GM23338 (cell line): ENCODE results near the gene SYCN.

Source experiments
- CREB1 ChIP-seq: fragments of 250-450 bp; sonication (Bioruptor Pico); IDR thresholded peaks from 2 replicates; pipeline ENCODE4 v1.5.0; 2020; ENCODE audit warnings: low read depth, mild to moderate bottlenecking, moderate library complexity
- EZH2 ChIP-seq: fragments of 200-600 bp; sonication (generic); IDR thresholded peaks from one replicate; pipeline ENCODE4 v1.8.0; 2017; ENCODE audit warnings: antibody characterized with exemption, mild to moderate bottlenecking, low read depth; ENCODE audit not compliant: unreplicated experiment
- EZH2phosphoT487 ChIP-seq: fragments of 200-600 bp; sonication (generic); IDR thresholded peaks from one replicate; pipeline ENCODE4 v1.8.1; 2018; ENCODE audit warnings: antibody characterized with exemption; ENCODE audit not compliant: unreplicated experiment
- POLR2AphosphoS5 ChIP-seq: IDR thresholded peaks from 2 replicates; pipeline ENCODE4 v1.6.1; 2016; ENCODE audit warnings: antibody characterized with exemption, low read depth
- REST ChIP-seq: IDR thresholded peaks from one replicate; pipeline ENCODE4 v1.6.1; 2018; ENCODE audit warnings: antibody characterized with exemption; ENCODE audit not compliant: unreplicated experiment
- ZNF331 ChIP-seq: fragments of 250-450 bp; sonication (Bioruptor Pico); IDR thresholded peaks from 2 replicates; pipeline ENCODE4 v1.5.0; 2020; ENCODE audit warnings: low read depth, mild to moderate bottlenecking, moderate library complexity
- TF ChIP-seq, protein P1 (sequence below), 2 experiments: fragments of 200-600 bp in 1 of 2; sonication (generic) in 1 of 2; conservative IDR thresholded peaks; 2 replicates each; pipeline versions ENCODE4 v1.5.1 to v1.6.1; 2016 to 2017; ENCODE audit warnings: antibody characterized with exemption in 2 of 2, low read depth in 2 of 2, mild to moderate bottlenecking in 2 of 2, moderate library complexity in 1 of 2
- TF ChIP-seq, protein P2 (sequence below): IDR thresholded peaks from 2 replicates; pipeline ENCODE4 v1.6.1; 2016; ENCODE audit warnings: antibody characterized with exemption

GRCh38 chr19:39237200-39238184, 33.4 kb upstream of the SYCN start:
- TF ChIP-seq EZH2 = no peak
- TF ChIP-seq EZH2phosphoT487 = no peak
- TF ChIP-seq POLR2AphosphoS5 = no peak
- TF ChIP-seq, protein P1, sequence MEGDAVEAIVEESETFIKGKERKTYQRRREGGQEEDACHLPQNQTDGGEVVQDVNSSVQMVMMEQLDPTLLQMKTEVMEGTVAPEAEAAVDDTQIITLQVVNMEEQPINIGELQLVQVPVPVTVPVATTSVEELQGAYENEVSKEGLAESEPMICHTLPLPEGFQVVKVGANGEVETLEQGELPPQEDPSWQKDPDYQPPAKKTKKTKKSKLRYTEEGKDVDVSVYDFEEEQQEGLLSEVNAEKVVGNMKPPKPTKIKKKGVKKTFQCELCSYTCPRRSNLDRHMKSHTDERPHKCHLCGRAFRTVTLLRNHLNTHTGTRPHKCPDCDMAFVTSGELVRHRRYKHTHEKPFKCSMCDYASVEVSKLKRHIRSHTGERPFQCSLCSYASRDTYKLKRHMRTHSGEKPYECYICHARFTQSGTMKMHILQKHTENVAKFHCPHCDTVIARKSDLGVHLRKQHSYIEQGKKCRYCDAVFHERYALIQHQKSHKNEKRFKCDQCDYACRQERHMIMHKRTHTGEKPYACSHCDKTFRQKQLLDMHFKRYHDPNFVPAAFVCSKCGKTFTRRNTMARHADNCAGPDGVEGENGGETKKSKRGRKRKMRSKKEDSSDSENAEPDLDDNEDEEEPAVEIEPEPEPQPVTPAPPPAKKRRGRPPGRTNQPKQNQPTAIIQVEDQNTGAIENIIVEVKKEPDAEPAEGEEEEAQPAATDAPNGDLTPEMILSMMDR (conservative IDR thresholded peaks at IDR 0.05; ENCODE audit: low read depth in 2 of 2) = no peak
- TF ChIP-seq REST = no peak
- TF ChIP-seq, protein P2, sequence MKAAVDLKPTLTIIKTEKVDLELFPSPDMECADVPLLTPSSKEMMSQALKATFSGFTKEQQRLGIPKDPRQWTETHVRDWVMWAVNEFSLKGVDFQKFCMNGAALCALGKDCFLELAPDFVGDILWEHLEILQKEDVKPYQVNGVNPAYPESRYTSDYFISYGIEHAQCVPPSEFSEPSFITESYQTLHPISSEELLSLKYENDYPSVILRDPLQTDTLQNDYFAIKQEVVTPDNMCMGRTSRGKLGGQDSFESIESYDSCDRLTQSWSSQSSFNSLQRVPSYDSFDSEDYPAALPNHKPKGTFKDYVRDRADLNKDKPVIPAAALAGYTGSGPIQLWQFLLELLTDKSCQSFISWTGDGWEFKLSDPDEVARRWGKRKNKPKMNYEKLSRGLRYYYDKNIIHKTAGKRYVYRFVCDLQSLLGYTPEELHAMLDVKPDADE = no peak
- no peak for TF ChIP-seq CREB1
- no peak for TF ChIP-seq ZNF331 (CRISPR knock-in tag)
